HT-29 (cell line): ENCODE data around the gene BSN. TPM values are rescaled to one million over a fixed set of nuclear protein-coding genes. Genes with fewer than 3 reads are reported as not detected.
"Not testable (repeated sequence)": the region's sequence is repeated elsewhere in the genome, so short reads cannot be mapped to it uniquely, and the experiment has no call there.

Experiments used
- DNase-seq: peaks from one replicate; pipeline ENCODE4 v3.0.0-alpha.2; 2015; ENCODE audit warnings: low spot score
- total RNA-seq: library from RNA; depleted of rRNA; stranded (reverse); fragments of >200 nt; shearing (Covaris generic); gene quantifications from 2 replicates; pipeline ENCODE4 v1.2.3, GENCODE V29; 2014

Gene BSN
- total RNA-seq, 1 experiment from 2014 or later: not detected

DNA sequence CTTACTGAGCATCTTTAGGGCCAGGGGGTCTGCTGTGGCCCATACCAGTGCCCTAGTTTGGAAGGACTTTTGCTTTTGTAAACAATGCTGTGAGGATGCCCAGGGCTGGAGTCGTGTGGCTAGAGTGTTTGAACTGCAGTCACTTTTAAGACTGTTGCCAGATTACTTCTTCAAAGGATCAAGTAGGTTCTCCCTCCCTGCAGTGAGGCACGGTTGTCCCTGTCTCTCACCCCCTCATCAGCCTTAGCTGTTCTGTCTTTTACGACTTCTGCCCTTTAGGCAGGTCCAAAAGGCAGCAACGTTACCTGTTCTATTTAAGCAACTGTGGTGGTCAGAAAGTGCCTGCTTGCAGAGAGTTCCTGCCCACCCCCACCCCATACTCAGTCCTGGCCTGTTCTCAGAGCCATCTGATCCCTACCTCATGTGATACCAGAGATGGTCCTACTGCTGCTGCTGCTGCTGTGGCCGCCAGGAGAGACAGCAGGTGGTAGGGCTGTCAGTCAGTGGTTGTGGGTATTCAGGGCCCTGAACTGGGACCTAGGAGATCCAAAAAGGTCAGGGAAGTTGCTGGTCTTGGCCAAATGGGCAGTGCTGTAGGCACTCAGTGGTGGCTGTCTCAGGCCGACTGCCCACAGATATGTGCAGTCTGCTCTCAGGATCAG is 140.3 kb downstream of the BSN start:
- not testable (repeated sequence) for DNase-seq

DNA sequence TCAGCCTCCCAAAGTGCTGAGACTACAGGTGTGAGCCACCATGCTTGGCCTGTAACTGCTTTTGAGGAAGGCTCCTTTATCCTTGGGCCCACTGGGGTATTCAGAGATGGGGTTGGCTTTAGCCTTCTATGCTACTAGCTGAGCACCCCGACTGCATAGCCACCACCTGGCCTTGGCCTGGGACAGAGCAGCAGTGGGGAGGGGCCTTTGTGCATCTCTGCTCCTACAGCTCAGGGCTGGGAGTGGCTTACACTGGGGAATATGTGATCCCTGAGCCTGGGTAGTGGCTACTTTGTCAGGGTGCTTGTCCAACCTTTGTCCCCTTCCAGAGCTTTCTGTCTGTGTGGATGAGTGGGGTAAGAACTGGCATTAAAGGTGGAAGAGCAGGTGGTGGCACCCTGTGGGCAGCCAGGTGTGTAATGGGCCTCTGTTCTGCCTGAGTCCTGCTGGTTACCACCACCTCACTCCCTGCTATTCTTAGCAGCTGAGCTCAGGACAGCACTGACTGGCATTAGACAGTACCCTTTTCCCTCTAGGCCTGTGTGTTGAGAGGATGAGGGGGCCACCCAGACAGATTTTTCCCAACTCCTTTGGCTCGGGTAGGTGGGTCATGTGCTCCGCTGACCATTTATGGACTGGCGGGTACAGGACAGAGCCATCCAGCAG is 141.2 kb downstream of the BSN start:
- not testable (repeated sequence) for DNase-seq

DNA sequence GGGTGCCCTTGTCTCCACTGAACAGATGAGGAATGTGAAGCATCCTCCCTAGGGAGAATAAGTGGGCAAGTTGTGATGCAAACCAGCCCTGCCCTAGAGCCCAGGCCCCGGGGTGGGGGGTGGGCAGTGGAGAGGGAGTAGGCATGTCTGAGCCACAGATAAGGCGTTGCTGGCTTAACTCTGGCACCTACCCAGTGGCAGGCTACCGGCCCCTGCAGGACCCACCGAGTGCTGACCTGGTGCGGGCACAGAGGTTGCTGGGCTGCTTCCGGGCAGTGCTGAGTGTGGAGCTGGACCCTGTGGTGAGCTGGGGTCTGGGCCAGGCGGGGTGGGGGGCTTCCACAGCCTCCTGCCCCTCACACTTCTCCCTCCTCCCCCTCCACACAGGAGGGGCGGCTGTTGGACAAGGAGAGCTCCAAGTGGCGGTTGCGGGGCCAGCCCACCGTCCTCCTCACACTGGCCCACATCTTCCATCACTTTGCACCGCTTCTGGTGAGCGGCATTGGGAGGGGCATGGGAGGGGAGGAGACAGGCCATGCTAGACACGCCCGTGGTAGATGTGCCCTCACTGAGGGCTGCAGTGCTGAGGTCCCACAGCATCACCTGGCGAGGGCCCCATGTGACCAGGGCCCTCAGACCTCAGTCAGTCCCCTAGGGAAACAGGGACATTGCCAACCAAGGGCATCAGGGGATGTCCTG is 145.2 kb downstream of the BSN start:
- DNase-seq: no peak

DNA sequence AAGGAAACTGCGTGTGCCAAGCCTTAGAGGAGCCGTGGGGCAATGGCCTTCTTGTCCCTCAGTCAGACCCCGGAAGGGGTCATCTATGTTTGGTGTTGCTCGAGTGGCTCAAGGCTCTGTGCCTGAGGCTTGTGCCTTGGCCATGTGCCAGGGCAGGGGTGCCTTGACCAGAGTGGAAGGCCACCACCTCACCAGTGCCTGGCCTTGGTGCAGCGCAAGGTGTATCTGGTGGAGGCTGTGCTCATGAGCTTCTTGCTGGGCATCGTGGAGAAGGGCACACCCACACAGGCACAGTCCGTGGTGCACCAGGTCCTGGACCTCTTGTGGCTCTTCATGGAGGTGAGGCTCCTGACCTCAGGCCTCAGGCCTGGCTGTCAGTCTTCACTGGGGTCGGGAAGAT is 145.7 kb downstream of the BSN start:
- no peak for DNase-seq

DNA sequence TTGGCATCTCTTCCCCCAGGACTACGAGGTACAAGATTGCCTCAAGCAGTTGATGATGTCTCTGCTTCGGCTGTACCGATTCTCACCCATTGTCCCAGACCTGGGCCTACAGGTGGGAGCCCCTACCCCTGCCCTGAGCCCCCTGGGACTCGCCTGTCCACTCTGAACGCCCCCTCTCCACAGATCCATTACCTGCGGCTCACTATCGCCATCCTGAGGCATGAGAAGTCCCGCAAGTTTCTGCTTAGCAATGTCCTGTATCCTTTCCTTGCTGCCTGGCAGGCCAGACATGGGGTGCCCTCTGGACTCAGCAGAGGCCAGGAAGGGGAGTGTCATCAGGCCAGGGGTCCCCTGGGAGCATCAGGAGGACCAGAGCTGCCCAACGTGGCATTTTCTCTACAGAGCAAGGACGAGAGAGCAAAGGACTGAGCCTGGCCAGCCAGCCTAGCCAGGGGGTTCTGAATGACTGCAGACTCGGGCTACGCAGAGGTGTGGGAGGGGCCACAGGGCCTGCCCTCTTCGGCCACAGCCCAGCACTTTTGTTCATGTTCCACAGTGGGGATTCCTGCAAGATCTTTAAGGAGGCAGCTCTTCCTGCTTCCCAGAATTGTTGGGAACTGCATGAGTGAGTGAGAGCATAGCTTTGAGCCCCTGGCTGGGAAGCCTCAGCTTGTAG is 146.3 kb downstream of the BSN start:
- DNase-seq: no peak

DNA sequence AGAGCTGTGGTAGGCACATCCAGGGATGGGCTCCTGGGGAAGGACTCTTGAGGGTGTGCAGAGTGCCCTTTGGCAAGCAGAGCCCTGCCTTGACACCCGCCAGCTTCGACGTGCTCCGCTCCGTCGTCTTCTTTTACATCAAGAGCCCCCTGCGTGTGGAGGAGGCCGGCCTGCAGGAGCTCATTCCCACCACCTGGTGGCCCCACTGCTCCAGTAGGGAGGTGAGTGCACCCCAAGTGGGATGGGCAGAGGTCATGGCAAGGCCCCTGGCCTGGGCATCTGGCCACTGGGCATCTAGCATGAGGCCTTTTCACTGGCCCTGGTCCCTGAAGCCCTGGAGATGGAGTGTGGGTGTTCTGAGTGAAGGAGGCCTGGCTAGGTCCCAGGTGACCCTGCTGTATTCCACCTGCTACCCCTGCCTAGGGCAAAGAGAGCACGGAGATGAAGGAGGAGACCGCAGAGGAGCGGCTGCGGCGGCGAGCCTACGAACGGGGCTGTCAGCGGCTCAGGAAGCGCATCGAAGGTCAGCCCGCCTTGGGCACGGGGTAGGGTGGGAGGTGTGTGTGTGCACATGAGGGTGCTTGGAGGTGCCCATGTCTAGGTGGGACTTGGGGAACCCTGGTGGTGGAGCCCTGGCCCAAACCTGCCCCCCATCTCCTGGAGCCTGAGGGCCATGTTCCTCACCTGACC is 147.3 kb downstream of the BSN start:
- DNase-seq: no peak

DNA sequence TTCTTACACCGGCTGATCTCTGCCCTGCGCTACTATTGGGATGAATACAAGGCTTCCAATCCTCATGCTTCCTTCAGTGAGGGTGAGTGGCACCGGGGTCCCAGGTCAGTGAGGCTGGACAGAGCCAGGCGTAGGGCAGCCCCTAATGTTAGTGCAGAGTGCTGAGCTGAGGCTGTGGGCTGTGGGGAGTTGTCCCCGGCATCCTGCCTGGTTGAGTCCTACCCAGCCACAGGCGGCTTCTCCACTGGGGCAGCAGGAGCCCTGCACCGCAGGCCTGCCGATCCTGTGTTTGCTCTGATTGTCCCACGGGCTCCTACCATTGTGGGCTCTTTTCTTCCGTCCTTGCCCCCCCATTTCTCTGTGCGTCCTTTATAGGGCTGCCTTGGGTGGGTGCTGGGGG is 148.4 kb downstream of the BSN start:
- no peak for DNase-seq

DNA sequence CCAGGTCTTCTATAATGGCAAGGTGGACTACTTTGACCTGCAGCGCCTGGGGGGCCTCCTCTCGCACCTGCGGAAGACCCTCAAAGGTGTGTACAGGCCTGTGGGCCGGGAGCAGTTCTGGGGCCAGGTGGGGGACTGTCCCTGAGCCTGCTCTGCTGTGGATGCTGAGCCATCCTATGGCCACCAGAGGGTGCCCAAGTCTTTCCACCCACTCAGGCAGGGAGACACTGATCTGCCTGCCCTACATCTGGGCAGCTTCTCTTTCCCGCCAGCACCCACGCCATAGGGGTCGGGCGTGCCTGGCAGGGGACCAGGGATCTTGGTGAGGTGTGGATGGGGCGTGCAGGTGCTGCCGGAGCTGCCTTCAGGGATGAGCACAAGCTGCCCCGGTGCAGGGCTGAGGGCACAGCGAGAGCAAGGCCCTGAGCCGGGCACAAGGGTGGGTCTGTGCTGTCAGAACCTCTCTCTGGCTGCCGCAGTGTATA is 149.2 kb downstream of the BSN start:
- DNase-seq: peak; percentile 69

DNA sequence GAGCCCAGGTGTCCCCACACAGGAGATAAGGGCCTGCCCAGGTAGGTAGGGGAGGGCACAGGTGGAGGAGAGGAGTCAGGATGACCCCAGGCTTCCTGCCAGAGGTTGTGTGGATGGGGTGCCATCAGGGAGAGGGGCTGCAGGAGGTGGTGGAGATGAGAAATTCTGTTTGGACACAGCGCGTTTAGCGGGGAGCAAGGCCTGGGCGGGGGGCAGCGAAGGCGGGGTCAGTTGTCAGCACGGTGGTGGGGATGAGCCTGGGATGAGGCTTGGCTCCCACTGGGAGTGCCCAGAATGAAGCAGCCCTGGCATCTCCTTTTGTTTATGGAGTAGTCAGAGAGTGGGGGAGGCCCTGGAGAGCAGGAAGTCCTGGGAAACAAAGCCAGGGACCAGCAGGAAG is 149.7 kb downstream of the BSN start:
- DNase-seq: no peak

DNA sequence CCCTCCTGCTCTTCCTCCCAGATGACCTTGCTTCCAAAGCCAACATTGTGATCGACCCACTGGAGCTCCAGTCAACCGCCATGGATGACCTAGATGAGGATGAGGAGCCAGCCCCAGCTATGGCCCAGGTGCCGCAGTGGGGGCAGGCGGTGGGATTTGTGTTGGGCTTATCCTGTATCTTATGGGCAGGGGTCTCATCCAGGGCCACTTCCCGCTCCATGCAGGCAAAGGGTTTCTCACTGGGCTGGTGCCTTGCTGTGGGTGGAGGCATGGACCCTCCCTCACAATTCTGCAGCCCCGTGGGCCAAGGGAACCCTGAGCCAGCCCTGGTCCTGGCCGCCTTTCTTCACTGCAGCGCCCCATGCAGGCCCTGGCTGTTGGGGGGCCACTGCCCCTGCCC is 150.4 kb downstream of the BSN start:
- DNase-seq: no peak

DNA sequence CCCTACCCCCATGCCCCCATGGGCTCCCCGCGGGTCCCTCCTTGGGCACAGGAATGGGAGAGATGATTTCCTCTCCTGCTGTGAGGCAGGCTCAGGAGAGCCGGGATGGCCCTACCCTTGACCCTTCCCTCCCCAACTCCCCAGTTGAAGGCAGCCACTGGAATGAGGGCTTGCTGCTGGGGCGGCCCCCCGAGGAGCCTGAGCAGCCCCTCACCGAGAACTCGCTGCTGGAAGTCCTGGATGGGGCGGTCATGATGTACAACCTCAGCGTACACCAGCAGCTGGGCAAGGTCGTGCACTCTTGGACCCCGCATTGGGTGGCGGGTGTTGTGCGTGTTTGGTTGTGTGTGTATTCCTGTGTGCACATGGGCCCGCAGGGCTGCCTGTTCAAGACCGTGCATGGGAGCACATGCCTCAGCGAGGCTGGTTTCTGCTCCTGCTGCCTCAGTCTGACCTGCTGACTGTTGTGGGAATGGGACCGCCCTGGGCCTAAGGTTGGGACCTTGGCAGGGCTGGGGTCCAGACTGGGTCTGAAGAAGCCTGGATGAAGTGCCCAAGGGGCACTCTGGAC is 151.2 kb downstream of the BSN start:
- DNase-seq: no peak

DNA sequence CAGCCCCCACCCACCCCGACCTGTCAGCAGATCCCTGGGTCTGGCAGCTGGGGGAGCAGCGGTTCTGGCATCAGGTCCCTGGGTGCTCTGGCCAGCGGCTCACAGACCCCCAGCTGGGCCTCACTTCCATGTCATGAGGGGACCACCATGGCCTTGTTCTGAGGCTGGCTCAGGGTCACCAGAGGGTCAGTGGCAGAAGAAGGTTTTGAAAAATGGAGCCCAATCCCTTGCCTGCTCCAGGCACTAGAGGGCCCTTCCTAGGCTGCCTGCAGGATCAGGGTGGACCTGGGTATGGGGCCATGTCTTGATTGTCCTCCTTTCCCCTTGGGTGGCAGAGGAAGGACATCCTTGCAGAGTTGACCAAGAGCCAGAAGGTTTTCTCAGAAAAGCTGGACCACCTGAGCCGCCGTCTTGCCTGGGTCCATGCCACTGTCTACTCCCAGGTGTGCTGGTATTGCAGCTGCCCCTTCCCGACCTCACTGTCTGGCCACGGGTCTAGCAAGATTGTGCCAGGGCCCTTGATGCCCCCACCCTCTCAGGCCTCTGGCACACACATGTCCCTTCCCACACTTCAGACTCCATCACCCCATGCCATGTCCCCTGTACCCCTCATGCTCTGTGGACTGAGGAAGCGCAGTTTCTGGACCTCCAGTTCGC is 152.3 kb downstream of the BSN start:
- DNase-seq: no peak

DNA sequence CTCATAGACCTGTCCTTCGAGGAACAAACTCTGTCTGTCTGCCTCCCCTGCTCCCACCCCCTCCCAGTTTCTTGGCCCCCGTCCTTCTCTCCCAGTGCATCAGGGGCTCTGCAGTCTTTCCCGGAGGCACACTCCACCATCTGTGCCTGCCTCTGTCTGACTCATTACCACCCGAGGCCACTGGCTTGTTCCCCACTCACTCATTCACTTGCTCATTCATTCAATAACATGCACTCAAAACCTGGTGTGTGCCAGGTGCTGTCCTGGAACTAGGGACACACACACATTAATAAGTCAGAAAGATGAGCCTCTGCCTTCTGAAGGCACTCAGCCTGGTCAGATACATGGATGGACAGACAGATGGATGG is 152.8 kb downstream of the BSN start:
- DNase-seq: no peak

DNA sequence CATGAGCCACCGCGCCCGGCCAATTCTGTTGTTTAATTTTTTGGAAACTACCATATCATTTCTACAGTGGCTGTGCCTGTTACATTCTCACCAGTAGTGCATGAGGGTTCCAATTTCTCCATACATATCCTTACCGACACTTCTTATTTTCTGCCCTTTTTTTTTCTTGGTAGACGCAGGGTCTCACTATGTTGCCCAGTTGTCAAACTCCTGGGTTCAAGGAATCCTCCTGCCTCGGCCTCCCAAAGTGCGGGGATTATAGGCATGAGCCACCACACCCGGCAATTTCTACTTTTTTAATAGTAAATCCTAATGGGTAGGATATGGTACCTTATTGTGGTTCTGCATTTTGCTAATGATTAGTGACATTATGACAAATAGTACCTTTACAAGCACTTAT is 155.6 kb downstream of the BSN start:
- DNase-seq: no peak

DNA sequence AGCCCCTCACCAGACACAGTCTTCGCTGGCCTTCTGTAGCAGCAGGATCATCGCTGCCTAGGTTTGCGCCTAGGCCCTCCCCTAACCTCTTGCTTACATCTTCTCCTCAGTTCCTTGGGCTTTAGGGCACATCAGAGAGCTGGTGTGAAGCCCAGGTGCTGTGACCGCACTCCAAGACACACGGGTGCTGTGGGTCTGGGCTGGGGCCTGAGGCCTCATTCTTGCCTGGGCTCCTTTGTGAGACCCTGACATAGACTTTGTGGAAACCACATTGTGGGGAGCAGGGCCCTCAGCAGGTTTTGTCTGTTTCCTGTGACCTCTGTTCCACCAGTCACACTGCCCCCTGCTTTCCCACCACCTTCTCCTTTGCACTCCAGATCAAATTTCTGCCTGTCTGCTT is 157.2 kb downstream of the BSN start:
- DNase-seq: no peak

DNA sequence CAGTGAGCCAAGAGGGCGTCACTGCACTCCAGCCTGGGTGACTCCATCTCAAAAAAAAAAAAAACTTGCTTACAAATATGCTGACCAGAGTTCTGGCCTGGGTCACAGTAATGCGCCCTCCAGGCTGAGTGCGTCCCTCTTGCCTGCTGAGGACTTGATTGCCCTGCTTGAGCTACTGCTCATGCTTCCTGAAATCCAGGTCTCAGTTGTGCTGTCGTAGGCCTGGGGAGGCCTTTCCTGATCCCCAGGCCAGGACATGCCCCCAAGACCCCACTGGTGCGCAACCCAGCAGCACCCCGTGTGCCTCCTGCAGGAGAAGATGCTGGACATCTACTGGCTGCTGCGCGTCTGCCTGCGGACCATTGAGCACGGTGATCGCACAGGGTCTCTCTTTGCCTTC is 157.9 kb downstream of the BSN start:
- no peak for DNase-seq

DNA sequence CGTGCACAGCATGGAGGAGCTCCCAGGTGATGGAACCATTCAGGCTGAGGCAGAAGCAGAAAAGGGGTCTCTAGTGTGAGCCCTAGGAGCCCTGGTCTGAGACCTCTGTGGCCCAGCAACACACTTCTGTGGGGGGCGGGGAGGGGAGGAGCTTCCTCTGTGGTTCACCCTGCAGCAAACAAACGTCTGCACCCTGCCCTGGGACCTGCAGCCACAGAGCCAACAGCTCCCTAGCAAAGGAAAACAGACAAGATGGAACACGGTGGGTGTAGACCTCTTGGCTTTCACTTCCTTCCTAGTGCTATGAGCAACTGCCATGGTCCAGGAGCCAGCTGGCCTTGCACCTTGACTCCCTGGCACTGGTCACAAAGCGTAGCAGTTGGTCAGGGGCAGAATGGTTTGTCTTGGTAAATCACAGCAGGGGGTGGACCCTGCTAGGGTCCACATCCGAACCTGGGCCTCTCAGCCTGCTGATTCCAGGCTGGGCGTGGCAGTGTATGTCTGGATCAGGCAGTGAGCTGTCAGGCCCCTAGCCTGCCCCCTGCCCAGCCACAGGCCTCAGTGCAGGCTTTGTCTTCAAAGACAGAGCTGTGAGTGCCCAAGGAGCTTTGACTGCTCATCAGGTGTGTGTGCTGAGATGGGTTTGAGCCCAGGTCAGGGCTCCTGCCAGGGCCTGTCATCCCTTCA is 158.5 kb downstream of the BSN start:
- DNase-seq: no peak

DNA sequence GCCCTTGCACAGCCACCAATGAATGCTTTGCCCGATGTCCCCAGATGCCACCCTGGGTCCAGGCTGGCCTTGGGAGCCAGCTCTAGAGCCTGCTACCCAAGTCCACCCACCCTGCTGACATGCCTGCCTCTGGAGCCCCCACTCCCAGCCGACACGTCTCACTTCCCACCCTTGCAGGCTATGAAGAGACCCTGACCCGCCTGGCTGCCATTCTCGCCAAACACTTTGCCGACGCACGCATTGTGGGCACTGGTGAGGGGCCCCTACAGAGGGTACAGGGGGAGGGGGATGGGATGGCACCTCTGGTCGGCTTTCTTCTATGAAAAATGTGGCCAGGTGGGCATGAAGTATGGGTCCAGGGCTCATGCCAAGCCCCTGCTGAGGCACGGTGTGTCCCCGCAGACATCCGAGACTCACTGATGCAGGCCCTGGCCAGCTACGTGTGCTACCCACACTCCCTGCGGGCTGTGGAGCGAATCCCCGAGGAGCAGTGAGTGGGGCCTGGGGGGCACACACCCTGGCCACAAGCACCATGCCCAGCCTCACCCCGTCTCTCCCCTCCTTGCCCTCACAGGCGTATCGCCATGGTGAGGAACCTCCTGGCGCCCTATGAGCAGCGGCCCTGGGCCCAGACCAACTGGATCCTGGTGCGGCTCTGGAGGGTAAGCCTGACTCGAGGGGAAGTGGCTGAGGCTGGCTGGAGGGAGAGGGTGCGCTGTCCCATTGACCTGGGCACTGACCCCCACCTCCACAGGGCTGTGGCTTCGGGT is 159.2 kb downstream of the BSN start:
- no peak for DNase-seq

DNA sequence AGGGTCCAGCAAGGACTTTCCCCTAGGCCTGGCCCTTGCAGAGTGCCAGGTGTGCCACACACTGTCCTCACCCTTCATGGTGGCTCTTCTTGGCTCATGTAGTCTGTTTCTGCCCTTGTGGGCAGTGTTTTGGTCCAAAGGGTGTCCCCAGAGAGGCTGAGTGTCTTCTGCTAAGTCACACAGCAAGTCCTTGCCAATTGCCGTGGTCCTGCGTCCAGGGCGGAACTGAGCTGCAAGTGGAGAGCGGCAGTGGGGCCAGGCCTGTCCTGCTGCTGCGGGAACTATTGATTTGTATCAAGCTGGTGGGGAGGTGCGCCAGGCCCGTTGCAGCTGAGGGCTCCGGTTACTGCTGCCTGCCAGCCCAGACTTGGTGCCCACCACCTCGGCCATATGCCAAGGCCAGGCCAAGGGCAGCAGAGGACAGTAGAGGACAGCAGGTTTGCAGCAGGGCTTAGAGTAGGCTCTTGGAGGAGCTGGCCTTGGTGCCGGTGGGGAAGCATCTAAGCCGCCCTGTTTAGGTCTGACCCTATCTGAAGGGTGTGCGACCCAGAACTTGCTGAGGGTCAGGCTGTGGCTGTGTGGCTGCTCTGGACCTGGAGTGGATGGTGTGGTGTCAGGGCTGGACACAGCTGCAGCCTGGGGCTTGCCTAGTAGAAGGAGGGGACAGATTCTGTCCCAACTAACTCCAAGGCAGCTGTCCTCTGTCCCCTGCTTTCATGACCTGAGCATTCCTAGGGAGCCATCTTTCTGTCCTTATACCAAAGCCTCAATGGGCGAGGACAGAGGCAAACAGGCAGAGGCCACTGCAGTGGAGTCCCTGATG is 160.7 kb downstream of the BSN start:
- no peak for DNase-seq
